PC-9 (cell line): ENCODE data around the gene ARL11. TPM values are rescaled to one million over a fixed set of nuclear protein-coding genes. Genes with fewer than 3 reads are reported as not detected.

Experiments
- BruUV-seq: library from RNA; stranded (reverse); fragments of 400-500 nt; replicated peaks from 2 replicates; lab custom pipeline; 2021; lab: Mats Ljungman, UMichigan
- CTCF ChIA-PET: fragments of 300-600 bp; sonication (Branson Sonifier 250); formaldehyde crosslinking; loops from one replicate; lab custom pipeline; 2022; ENCODE audit warnings: antibody characterized with exemption; lab: Charles Lee
- POLR2A ChIA-PET: fragments of 300-600 bp; sonication (Branson Sonifier 250); formaldehyde crosslinking; loops from one replicate; lab custom pipeline; 2022; ENCODE audit warnings: antibody characterized with exemption; ENCODE audit not compliant: unreplicated experiment; lab: Charles Lee
- DNase-seq, 2 experiments: peaks; one replicate each; pipeline versions ENCODE4 v3.0.0 to v3.0.0-alpha.2; 2015 to 2022; ENCODE audit warnings: mixed read lengths in 1 of 2
- H2AFZ ChIP-seq: fragments of 200-600 bp; sonication (generic); 2 replicates; pipeline ENCODE4 v1.8.1; 2017; ENCODE audit warnings: antibody characterized with exemption
- H3F3A ChIP-seq: fragments of 200-600 bp; sonication (generic); 2 replicates; pipeline ENCODE4 v1.8.1; 2017; ENCODE audit warnings: antibody characterized with exemption, mild to moderate bottlenecking, low read depth; ENCODE audit not compliant: insufficient read depth
- H3K27ac ChIP-seq: fragments of 200-600 bp; sonication (generic); 2 replicates; pipeline ENCODE4 v1.6.1; 2016; ENCODE audit warnings: mixed run types
- H3K27me3 ChIP-seq: fragments of 200-600 bp; sonication (generic); 2 replicates; pipeline ENCODE4 v1.6.1; 2016; ENCODE audit warnings: low read depth, mixed run types; ENCODE audit not compliant: insufficient read depth
- H3K36me3 ChIP-seq: fragments of 200-600 bp; sonication (generic); 2 replicates; pipeline ENCODE4 v1.6.1; 2016; ENCODE audit warnings: low read depth, mixed run types
- H3K4me1 ChIP-seq: fragments of 200-600 bp; sonication (generic); replicated peaks from 2 replicates; pipeline ENCODE4 v1.6.1; 2016; ENCODE audit warnings: mixed run types; ENCODE audit not compliant: insufficient read depth
- H3K4me2 ChIP-seq: fragments of 200-600 bp; sonication (generic); 2 replicates; pipeline ENCODE4 v1.6.1; 2017; ENCODE audit warnings: mixed run types
- H3K4me3 ChIP-seq: fragments of 200-600 bp; sonication (generic); 2 replicates; pipeline ENCODE4 v1.6.1; 2016; ENCODE audit warnings: mixed run types
- H3K79me2 ChIP-seq: fragments of 200-600 bp; sonication (generic); 2 replicates; pipeline ENCODE4 v1.6.1; 2017; ENCODE audit warnings: low read depth, mixed run types
- H3K9me2 ChIP-seq: fragments of 200-600 bp; sonication (generic); 2 replicates; pipeline ENCODE4 v1.8.1; 2017; ENCODE audit warnings: mild to moderate bottlenecking; ENCODE audit not compliant: insufficient read depth
- H3K9me3 ChIP-seq: fragments of 200-600 bp; sonication (generic); 2 replicates; pipeline ENCODE4 v1.8.1; 2016; ENCODE audit warnings: low read depth; ENCODE audit not compliant: insufficient read depth
- H4K20me1 ChIP-seq: fragments of 200-600 bp; sonication (generic); 2 replicates; pipeline ENCODE4 v1.8.1; 2017; ENCODE audit not compliant: insufficient read depth
- EZH2 ChIP-seq: fragments of 200-600 bp; sonication (generic); IDR thresholded peaks from 2 replicates; pipeline ENCODE4 v1.8.0; 2017; ENCODE audit warnings: antibody characterized with exemption, low read depth
- intact Hi-C: fragments of 100-400 bp; cut with micrococcal nuclease; formaldehyde crosslinking; loops from one replicate; pipeline ENCODE4 v1.10.0; 2022; ENCODE audit not compliant: unreplicated experiment
- total RNA-seq: library from RNA; stranded (reverse); gene quantifications from 2 replicates; pipeline ENCODE4 v1.2.3, GENCODE V29; 2021
- TF ChIP-seq, protein P1 (sequence below): fragments of 200-600 bp; sonication (generic); conservative IDR thresholded peaks from 2 replicates; pipeline ENCODE4 v1.6.1; 2017; ENCODE audit warnings: mixed run types, antibody characterized with exemption, mild to moderate bottlenecking, moderate library complexity

Gene ARL11
- total RNA-seq, 1 experiment from 2014 or later: 3.7 TPM

GRCh38 chr13:49670828-49671227 is 42.5 kb downstream of the ARL11 start:
- Histone ChIP-seq H3K36me3 (peaks cover 11% of the 10 kb centered on the region), H4K20me1 (peaks cover 22% of the 10 kb centered on the region), H3K4me1 (no peaks in the 10 kb centered on the region), H2AFZ (no peak overlapping the region), H3K27ac (no peak overlapping the region), H3K9me3 (no peaks in the 10 kb centered on the region), H3K4me2 (no peak overlapping the region), H3F3A (peaks cover 6% of the 10 kb centered on the region; the same call in 1 of the 2 replicates), H3K4me3 (no peak overlapping the region), H3K9me2 (no peaks in the 10 kb centered on the region), H3K27me3 (no peaks in the 10 kb centered on the region), H3K79me2 (peaks cover 38% of the 10 kb centered on the region; the same call in 1 of the 2 replicates)
- TF ChIP-seq, protein P1, sequence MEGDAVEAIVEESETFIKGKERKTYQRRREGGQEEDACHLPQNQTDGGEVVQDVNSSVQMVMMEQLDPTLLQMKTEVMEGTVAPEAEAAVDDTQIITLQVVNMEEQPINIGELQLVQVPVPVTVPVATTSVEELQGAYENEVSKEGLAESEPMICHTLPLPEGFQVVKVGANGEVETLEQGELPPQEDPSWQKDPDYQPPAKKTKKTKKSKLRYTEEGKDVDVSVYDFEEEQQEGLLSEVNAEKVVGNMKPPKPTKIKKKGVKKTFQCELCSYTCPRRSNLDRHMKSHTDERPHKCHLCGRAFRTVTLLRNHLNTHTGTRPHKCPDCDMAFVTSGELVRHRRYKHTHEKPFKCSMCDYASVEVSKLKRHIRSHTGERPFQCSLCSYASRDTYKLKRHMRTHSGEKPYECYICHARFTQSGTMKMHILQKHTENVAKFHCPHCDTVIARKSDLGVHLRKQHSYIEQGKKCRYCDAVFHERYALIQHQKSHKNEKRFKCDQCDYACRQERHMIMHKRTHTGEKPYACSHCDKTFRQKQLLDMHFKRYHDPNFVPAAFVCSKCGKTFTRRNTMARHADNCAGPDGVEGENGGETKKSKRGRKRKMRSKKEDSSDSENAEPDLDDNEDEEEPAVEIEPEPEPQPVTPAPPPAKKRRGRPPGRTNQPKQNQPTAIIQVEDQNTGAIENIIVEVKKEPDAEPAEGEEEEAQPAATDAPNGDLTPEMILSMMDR: no peak
- no peak for TF ChIP-seq EZH2
- intact Hi-C loops: no loop called here
- POLR2A ChIA-PET: no interaction called here
- no peak for DNase-seq
- no TSS peak for BruUV-seq
- CTCF ChIA-PET: interaction anchor here (0.6 kb wide), 1 partner anchor 265 kb away, joined by 10 read pairs; the partner anchor contains the start of gene SPRYD7

DNA sequence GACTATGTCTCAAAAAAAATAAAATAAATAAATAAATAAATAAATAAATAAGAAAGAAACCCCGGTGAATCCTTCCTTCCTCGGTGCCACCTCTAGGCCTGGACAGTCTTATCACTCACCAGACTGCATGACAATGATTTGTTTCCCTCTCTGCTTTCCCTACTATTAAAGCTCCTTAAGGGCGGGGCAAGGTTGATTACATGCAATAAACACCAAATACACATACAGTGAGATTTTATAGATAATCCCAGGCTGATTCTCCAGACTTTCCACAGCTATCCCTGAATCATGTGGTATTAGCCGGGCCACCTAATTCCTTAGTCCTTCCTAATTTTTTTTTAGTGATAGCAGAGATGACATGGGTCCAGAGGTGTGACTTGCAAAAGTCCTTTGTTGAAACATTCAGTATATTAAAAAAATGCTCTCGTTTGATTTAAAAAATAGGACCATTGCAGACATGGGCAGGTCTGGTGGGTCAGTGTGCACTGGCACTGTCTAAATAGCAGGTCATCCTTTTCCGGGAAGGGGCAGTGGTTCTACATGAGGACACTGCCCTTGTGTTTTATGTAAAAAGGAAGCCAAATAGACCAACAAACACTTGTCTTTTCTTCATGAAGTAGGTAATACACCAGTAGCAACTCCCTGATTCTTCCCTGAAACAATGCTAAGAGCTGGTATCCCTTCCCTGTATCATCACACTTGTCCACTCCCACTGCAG is 48.4 kb downstream of the ARL11 start:
- Histone ChIP-seq H3K4me1 (no peaks in the 10 kb centered on the region), H3K27ac (no peak overlapping the region), H3K27me3 (no peaks in the 10 kb centered on the region), H3K9me3 (no peaks in the 10 kb centered on the region), H3F3A (no peaks in the 10 kb centered on the region), H2AFZ (no peak overlapping the region), H3K36me3 (peaks cover 15% of the 10 kb centered on the region; the same call in 1 of the 2 replicates), H4K20me1 (peaks cover 24% of the 10 kb centered on the region), H3K9me2 (no peaks in the 10 kb centered on the region), H3K4me2 (no peak overlapping the region), H3K79me2 (peaks cover 66% of the 10 kb centered on the region), H3K4me3 (no peak overlapping the region)
- POLR2A ChIA-PET: no interaction called here
- no TSS peak for BruUV-seq
- intact Hi-C loops: no loop called here
- CTCF ChIA-PET: no interaction called here
- DNase-seq: no peak
- TF ChIP-seq, protein P1: no peak
- no peak for TF ChIP-seq EZH2

DNA sequence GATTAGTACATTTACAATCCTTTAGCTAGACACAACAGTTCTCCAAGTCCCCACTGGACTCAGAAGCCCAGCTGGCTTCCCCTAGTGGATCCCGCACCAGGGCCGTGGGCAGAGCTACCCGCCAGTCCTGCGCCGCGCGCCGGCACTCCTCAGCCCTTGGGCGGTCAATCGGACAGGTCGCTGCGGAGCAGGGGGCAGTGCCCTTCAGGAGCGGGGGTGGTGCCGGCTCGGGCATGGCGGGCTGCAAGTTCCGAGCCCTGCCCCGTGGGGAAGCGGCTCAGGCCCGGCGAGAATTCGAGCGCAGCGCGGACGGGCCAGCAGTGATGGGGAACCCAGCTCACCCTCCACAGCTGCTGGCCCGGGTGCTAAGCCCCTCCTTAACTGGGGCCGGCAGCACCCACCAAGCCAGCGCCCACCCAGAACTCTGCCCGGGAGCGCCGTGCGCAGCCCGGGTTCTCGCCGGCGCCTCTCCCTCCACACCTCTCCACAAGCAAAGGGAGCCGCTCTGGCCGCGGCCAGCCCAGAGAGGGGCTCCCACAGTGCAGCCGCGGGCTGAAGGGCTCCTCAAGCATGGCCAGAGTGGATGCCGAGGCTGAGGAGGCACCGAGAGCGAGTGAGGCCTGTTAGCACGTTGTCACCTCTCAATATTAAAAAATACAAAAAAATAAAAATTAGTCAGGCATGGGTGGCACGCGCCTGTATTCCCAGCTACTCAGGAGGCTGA is 50.0 kb downstream of the ARL11 start:
- CTCF ChIA-PET: no interaction called here
- H3K4me1 ChIP-seq: no peaks in the 10 kb centered on the region
- H3F3A ChIP-seq: no peaks in the 10 kb centered on the region
- H3K4me2 ChIP-seq: no peak overlapping the region
- BruUV-seq: no TSS peak
- H3K36me3 ChIP-seq: peaks cover 15% of the 10 kb centered on the region; the same call in 1 of the 2 replicates
- TF ChIP-seq, protein P1: no peak
- no peak for TF ChIP-seq EZH2
- H4K20me1 ChIP-seq: peaks cover 20% of the 10 kb centered on the region
- H3K9me3 ChIP-seq: no peaks in the 10 kb centered on the region
- H2AFZ ChIP-seq: no peak overlapping the region
- no peak overlapping the region for H3K4me3 ChIP-seq
- H3K27ac ChIP-seq: no peak overlapping the region
- intact Hi-C loops: no loop called here
- DNase-seq: no peak
- H3K9me2 ChIP-seq: no peaks in the 10 kb centered on the region
- H3K79me2 ChIP-seq: peaks cover 75% of the 10 kb centered on the region
- POLR2A ChIA-PET: interaction anchor here (0.6 kb wide), 1 partner anchor 36 kb away, joined by 4 read pairs; no protein-coding TSS in a partner anchor
- H3K27me3 ChIP-seq: no peaks in the 10 kb centered on the region
